H9 (cell line): ENCODE measurements around the gene JARID2. TPM values are rescaled to one million over a fixed set of nuclear protein-coding genes. Genes with fewer than 3 reads are reported as not detected.
A peak's percentile ranks its signal among the peaks of the same experiment; 100 is the strongest.

Source experiments
- DNase-seq: peaks from one replicate; pipeline ENCODE4 v3.0.0-alpha.2; 2017
- H2AFZ ChIP-seq: one replicate; pipeline ENCODE4 v1.6.1; 2013; ENCODE audit warnings: mild to moderate bottlenecking, low read length, control low read depth, moderate library complexity
- H2AK5ac ChIP-seq: 2 replicates; pipeline ENCODE4 v1.6.1; 2013; ENCODE audit warnings: low read length, control low read depth, mixed read lengths; ENCODE audit not compliant: insufficient read length
- H2BK120ac ChIP-seq: one replicate; pipeline ENCODE4 v1.6.1; 2013; ENCODE audit warnings: low read depth, mild to moderate bottlenecking, low read length, control low read depth, inconsistent platforms; ENCODE audit not compliant: poor library complexity, severe bottlenecking
- H2BK12ac ChIP-seq: 2 replicates; pipeline ENCODE4 v1.6.1; 2013; ENCODE audit warnings: low read length, control low read depth, mixed read lengths, low read depth; ENCODE audit not compliant: insufficient read length
- H2BK15ac ChIP-seq: 2 replicates; pipeline ENCODE4 v1.6.1; 2013; ENCODE audit warnings: low read depth, low read length, control low read depth
- H2BK20ac ChIP-seq: one replicate; pipeline ENCODE4 v1.6.1; 2013; ENCODE audit warnings: low read depth, mild to moderate bottlenecking, low read length, control low read depth, inconsistent platforms; ENCODE audit not compliant: poor library complexity, severe bottlenecking
- H2BK5ac ChIP-seq: 2 replicates; pipeline ENCODE4 v1.6.1; 2013; ENCODE audit warnings: low read length, control low read depth, mixed read lengths; ENCODE audit not compliant: insufficient read length
- H3K14ac ChIP-seq: 2 replicates; pipeline ENCODE4 v1.6.1; 2013; ENCODE audit warnings: low read length, control low read depth; ENCODE audit not compliant: insufficient read depth
- H3K18ac ChIP-seq: 2 replicates; pipeline ENCODE4 v1.6.1; 2013; ENCODE audit warnings: low read depth, mild to moderate bottlenecking, mixed read lengths, low read length, control low read depth; ENCODE audit not compliant: insufficient read length
- H3K23ac ChIP-seq: 2 replicates; pipeline ENCODE4 v1.6.1; 2013; ENCODE audit warnings: low read length, control low read depth, mixed read lengths, low read depth; ENCODE audit not compliant: insufficient read length
- H3K23me2 ChIP-seq: 2 replicates; pipeline ENCODE4 v1.6.1; 2013; ENCODE audit warnings: low read depth, mild to moderate bottlenecking, mixed read lengths, low read length, control low read depth; ENCODE audit not compliant: insufficient read length, poor library complexity, severe bottlenecking
- H3K27ac ChIP-seq: 2 replicates; pipeline ENCODE4 v1.5.1; 2013; ENCODE audit warnings: low read length, control low read depth, mixed read lengths, low read depth; ENCODE audit not compliant: insufficient read length
- H3K27me3 ChIP-seq: 2 replicates; pipeline ENCODE4 v1.6.1; 2013; ENCODE audit warnings: low read length, control low read depth, inconsistent platforms; ENCODE audit not compliant: insufficient read depth
- H3K4ac ChIP-seq: 2 replicates; pipeline ENCODE4 v1.6.1; 2013; ENCODE audit warnings: low read depth, mild to moderate bottlenecking, control low read depth, inconsistent platforms, low read length, moderate library complexity
- H3K4me1 ChIP-seq: 2 replicates; pipeline ENCODE4 v1.6.1; 2013; ENCODE audit warnings: low read length, control low read depth, inconsistent platforms; ENCODE audit not compliant: insufficient read depth
- H3K4me2 ChIP-seq: 2 replicates; pipeline ENCODE4 v1.6.1; 2013; ENCODE audit warnings: low read length, control low read depth, mixed read lengths; ENCODE audit not compliant: insufficient read length, insufficient read depth
- H3K56ac ChIP-seq: 2 replicates; pipeline ENCODE4 v1.6.1; 2013; ENCODE audit warnings: low read depth, mild to moderate bottlenecking, mixed read lengths, low read length, control low read depth; ENCODE audit not compliant: insufficient read length
- H3K79me1 ChIP-seq: 2 replicates; pipeline ENCODE4 v1.6.1; 2013; ENCODE audit warnings: low read depth, mild to moderate bottlenecking, moderate library complexity, low read length, control low read depth, inconsistent platforms; ENCODE audit not compliant: insufficient read depth, poor library complexity, severe bottlenecking
- H3K79me2 ChIP-seq: 2 replicates; pipeline ENCODE4 v1.6.1; 2013; ENCODE audit warnings: low read length, control low read depth, inconsistent platforms; ENCODE audit not compliant: insufficient read depth
- H3K9ac ChIP-seq: 2 replicates; pipeline ENCODE4 v1.6.1; 2013; ENCODE audit warnings: low read length, control low read depth, mixed read lengths; ENCODE audit not compliant: insufficient read length; ENCODE audit errors: extremely low read depth
- H3K9me3 ChIP-seq: one replicate; pipeline ENCODE4 v1.6.1; 2013; ENCODE audit warnings: low read depth, low read length, inconsistent platforms; ENCODE audit not compliant: control insufficient read depth
- H3T11ph ChIP-seq: one replicate; pipeline ENCODE4 v1.6.1; 2013; ENCODE audit warnings: mild to moderate bottlenecking, low read length, control low read depth, inconsistent platforms
- H4K20me1 ChIP-seq: one replicate; pipeline ENCODE4 v1.6.1; 2013; ENCODE audit not compliant: control insufficient read depth, insufficient read length, insufficient read depth
- H4K5ac ChIP-seq: 2 replicates; pipeline ENCODE4 v1.6.1; 2013; ENCODE audit warnings: low read depth, mild to moderate bottlenecking, mixed read lengths, low read length, control low read depth; ENCODE audit not compliant: insufficient read length
- H4K8ac ChIP-seq: replicated peaks from 2 replicates; pipeline ENCODE4 v1.6.1; 2013; ENCODE audit warnings: low read length, control low read depth, mixed read lengths, low read depth; ENCODE audit not compliant: insufficient read length
- H4K91ac ChIP-seq: 2 replicates; pipeline ENCODE4 v1.6.1; 2013; ENCODE audit warnings: low read depth, mild to moderate bottlenecking, moderate library complexity, mixed read lengths, low read length, control low read depth; ENCODE audit not compliant: insufficient read length
- H3K27ac Mint-ChIP-seq, 3 experiments: 2 replicates in 2 of 3; 3 replicates in 1 of 3; pipeline ENCODE4 v1.8.0; 2020 to 2021; ENCODE audit warnings: mixed read lengths in 3 of 3, mild to moderate bottlenecking in 1 of 3, moderate library complexity in 1 of 3
- H3K27me3 Mint-ChIP-seq: 2 replicates; pipeline ENCODE4 v1.8.0; 2021; ENCODE audit warnings: low read depth, mild to moderate bottlenecking, moderate library complexity, mixed read lengths
- H3K36me3 Mint-ChIP-seq, 3 experiments: 2 replicates in 2 of 3; 3 replicates in 1 of 3; pipeline ENCODE4 v1.8.0; 2020 to 2021; ENCODE audit warnings: low read depth in 3 of 3, mixed read lengths in 3 of 3; ENCODE audit not compliant: insufficient read depth in 1 of 3
- H3K4me1 Mint-ChIP-seq, 2 experiments: 2 replicates each; pipeline ENCODE4 v1.8.0; 2020; ENCODE audit warnings: mixed read lengths in 2 of 2
- H3K4me3 Mint-ChIP-seq, 2 experiments: 2 replicates in 1 of 2; 3 replicates in 1 of 2; pipeline ENCODE4 v1.8.0; 2020 to 2021; ENCODE audit warnings: mild to moderate bottlenecking in 2 of 2, mixed read lengths in 2 of 2, moderate library complexity in 1 of 2
- H3K9me3 Mint-ChIP-seq, 2 experiments: 2 replicates in 1 of 2; 3 replicates in 1 of 2; pipeline ENCODE4 v1.8.0; 2020; ENCODE audit warnings: mild to moderate bottlenecking in 2 of 2, mixed read lengths in 2 of 2, moderate library complexity in 1 of 2
- WGBS: extraction: QIAGEN DNeasy Blood & Tissue Kit; methylation state at CpG from one replicate; pipeline ENCODE4 v1.1.7; 2013; ENCODE audit warnings: missing lambda C conversion rate, low lambda C conversion rate, mixed read lengths; ENCODE audit not compliant: insufficient read length; ENCODE audit errors: extremely low coverage; 5-methylcytosine and 5-hydroxymethylcytosine counted together
- total RNA-seq: library from RNA; stranded (reverse); gene quantifications from 2 replicates; pipeline ENCODE4 v1.2.1, GENCODE V29; 2021
- TF ChIP-seq, protein P1 (sequence below): fragments of 200-600 bp; sonication (generic); conservative IDR thresholded peaks from 3 replicates; pipeline ENCODE4 v1.8.0; 2021; ENCODE audit warnings: antibody characterized with exemption, mild to moderate bottlenecking

The JARID2 gene
- total RNA-seq, 1 experiment from 2014 or later = 174 TPM

- Mint-ChIP-seq H3K27me3 (no peaks in the 10 kb centered on the region), H3K9me3 (no peaks in the 10 kb centered on the region), H3K36me3 (peaks cover 0 to 6% (median 0%) of the 10 kb centered on the region in 3 experiments; a peak in 2 of 7 replicates), H3K4me1 (peaks cover 90% of the 10 kb centered on the region in 2 experiments), H3K4me3 (no peak overlapping the region), H3K27ac (peak overlapping the region in 1 of 3 experiments; percentile 4; a peak in 1 of 7 replicates)
- no peak overlapping the region for H3K14ac ChIP-seq
- peaks cover 96% of the 10 kb centered on the region for H3K79me2 ChIP-seq
- TF ChIP-seq, protein P1, sequence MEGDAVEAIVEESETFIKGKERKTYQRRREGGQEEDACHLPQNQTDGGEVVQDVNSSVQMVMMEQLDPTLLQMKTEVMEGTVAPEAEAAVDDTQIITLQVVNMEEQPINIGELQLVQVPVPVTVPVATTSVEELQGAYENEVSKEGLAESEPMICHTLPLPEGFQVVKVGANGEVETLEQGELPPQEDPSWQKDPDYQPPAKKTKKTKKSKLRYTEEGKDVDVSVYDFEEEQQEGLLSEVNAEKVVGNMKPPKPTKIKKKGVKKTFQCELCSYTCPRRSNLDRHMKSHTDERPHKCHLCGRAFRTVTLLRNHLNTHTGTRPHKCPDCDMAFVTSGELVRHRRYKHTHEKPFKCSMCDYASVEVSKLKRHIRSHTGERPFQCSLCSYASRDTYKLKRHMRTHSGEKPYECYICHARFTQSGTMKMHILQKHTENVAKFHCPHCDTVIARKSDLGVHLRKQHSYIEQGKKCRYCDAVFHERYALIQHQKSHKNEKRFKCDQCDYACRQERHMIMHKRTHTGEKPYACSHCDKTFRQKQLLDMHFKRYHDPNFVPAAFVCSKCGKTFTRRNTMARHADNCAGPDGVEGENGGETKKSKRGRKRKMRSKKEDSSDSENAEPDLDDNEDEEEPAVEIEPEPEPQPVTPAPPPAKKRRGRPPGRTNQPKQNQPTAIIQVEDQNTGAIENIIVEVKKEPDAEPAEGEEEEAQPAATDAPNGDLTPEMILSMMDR = no peak
- no peak for DNase-seq
- H3T11ph ChIP-seq = no peak overlapping the region
- no peak overlapping the region for H3K4ac ChIP-seq
- H2AK5ac ChIP-seq = no peak overlapping the region
- H3K27me3 ChIP-seq = no peaks in the 10 kb centered on the region
- H4K8ac ChIP-seq = no peak overlapping the region
- no peak overlapping the region for H3K18ac ChIP-seq
- H2BK20ac ChIP-seq = no peak overlapping the region
- no peak overlapping the region for H2AFZ ChIP-seq
- H2BK5ac ChIP-seq = no peak overlapping the region
- H3K23me2 ChIP-seq = no peaks in the 10 kb centered on the region
- no CpG with 5 or more reads among the region's 4 CpGs for WGBS
- no peak overlapping the region for H3K9ac ChIP-seq
- H2BK15ac ChIP-seq = no peak overlapping the region
- no peak overlapping the region for H3K56ac ChIP-seq
- no peak overlapping the region for H3K4me2 ChIP-seq
- peaks cover 4% of the 10 kb centered on the region for H4K20me1 ChIP-seq
- peaks cover 30% of the 10 kb centered on the region for H3K4me1 ChIP-seq
- H2BK12ac ChIP-seq = no peak overlapping the region
- no peak overlapping the region for H2BK120ac ChIP-seq
- H3K27ac ChIP-seq = no peak overlapping the region
- no peak overlapping the region for H4K5ac ChIP-seq
- no peak overlapping the region for H4K91ac ChIP-seq
- H3K79me1 ChIP-seq = no peaks in the 10 kb centered on the region
- H3K9me3 ChIP-seq = no peaks in the 10 kb centered on the region
- no peak overlapping the region for H3K23ac ChIP-seq
These were observed 71.4 kb downstream of the JARID2 start for GRCh38 chr6:15317251-15317650.
